H9 (cell line): ENCODE measurements around the gene MDH2. TPM values are rescaled to one million over a fixed set of nuclear protein-coding genes. Genes with fewer than 3 reads are reported as not detected.
"Not testable (repeated sequence)": the region's sequence is repeated elsewhere in the genome, so short reads cannot be mapped to it uniquely, and the experiment has no call there.

Experiments
- DNase-seq: peaks from one replicate; pipeline ENCODE4 v3.0.0-alpha.2; 2017
- H2AFZ ChIP-seq: one replicate; pipeline ENCODE4 v1.6.1; 2013; ENCODE audit warnings: mild to moderate bottlenecking, low read length, control low read depth, moderate library complexity
- H2AK5ac ChIP-seq: 2 replicates; pipeline ENCODE4 v1.6.1; 2013; ENCODE audit warnings: low read length, control low read depth, mixed read lengths; ENCODE audit not compliant: insufficient read length
- H2BK120ac ChIP-seq: one replicate; pipeline ENCODE4 v1.6.1; 2013; ENCODE audit warnings: low read depth, mild to moderate bottlenecking, low read length, control low read depth, inconsistent platforms; ENCODE audit not compliant: poor library complexity, severe bottlenecking
- H2BK12ac ChIP-seq: 2 replicates; pipeline ENCODE4 v1.6.1; 2013; ENCODE audit warnings: low read length, control low read depth, mixed read lengths, low read depth; ENCODE audit not compliant: insufficient read length
- H2BK15ac ChIP-seq: 2 replicates; pipeline ENCODE4 v1.6.1; 2013; ENCODE audit warnings: low read depth, low read length, control low read depth
- H2BK20ac ChIP-seq: one replicate; pipeline ENCODE4 v1.6.1; 2013; ENCODE audit warnings: low read depth, mild to moderate bottlenecking, low read length, control low read depth, inconsistent platforms; ENCODE audit not compliant: poor library complexity, severe bottlenecking
- H2BK5ac ChIP-seq: 2 replicates; pipeline ENCODE4 v1.6.1; 2013; ENCODE audit warnings: low read length, control low read depth, mixed read lengths; ENCODE audit not compliant: insufficient read length
- H3K14ac ChIP-seq: 2 replicates; pipeline ENCODE4 v1.6.1; 2013; ENCODE audit warnings: low read length, control low read depth; ENCODE audit not compliant: insufficient read depth
- H3K18ac ChIP-seq: 2 replicates; pipeline ENCODE4 v1.6.1; 2013; ENCODE audit warnings: low read depth, mild to moderate bottlenecking, mixed read lengths, low read length, control low read depth; ENCODE audit not compliant: insufficient read length
- H3K23ac ChIP-seq: 2 replicates; pipeline ENCODE4 v1.6.1; 2013; ENCODE audit warnings: low read length, control low read depth, mixed read lengths, low read depth; ENCODE audit not compliant: insufficient read length
- H3K23me2 ChIP-seq: 2 replicates; pipeline ENCODE4 v1.6.1; 2013; ENCODE audit warnings: low read depth, mild to moderate bottlenecking, mixed read lengths, low read length, control low read depth; ENCODE audit not compliant: insufficient read length, poor library complexity, severe bottlenecking
- H3K27ac ChIP-seq: 2 replicates; pipeline ENCODE4 v1.5.1; 2013; ENCODE audit warnings: low read length, control low read depth, mixed read lengths, low read depth; ENCODE audit not compliant: insufficient read length
- H3K27me3 ChIP-seq: 2 replicates; pipeline ENCODE4 v1.6.1; 2013; ENCODE audit warnings: low read length, control low read depth, inconsistent platforms; ENCODE audit not compliant: insufficient read depth
- H3K4ac ChIP-seq: 2 replicates; pipeline ENCODE4 v1.6.1; 2013; ENCODE audit warnings: low read depth, mild to moderate bottlenecking, control low read depth, inconsistent platforms, low read length, moderate library complexity
- H3K4me1 ChIP-seq: 2 replicates; pipeline ENCODE4 v1.6.1; 2013; ENCODE audit warnings: low read length, control low read depth, inconsistent platforms; ENCODE audit not compliant: insufficient read depth
- H3K4me2 ChIP-seq: 2 replicates; pipeline ENCODE4 v1.6.1; 2013; ENCODE audit warnings: low read length, control low read depth, mixed read lengths; ENCODE audit not compliant: insufficient read length, insufficient read depth
- H3K56ac ChIP-seq: 2 replicates; pipeline ENCODE4 v1.6.1; 2013; ENCODE audit warnings: low read depth, mild to moderate bottlenecking, mixed read lengths, low read length, control low read depth; ENCODE audit not compliant: insufficient read length
- H3K79me1 ChIP-seq: 2 replicates; pipeline ENCODE4 v1.6.1; 2013; ENCODE audit warnings: low read depth, mild to moderate bottlenecking, moderate library complexity, low read length, control low read depth, inconsistent platforms; ENCODE audit not compliant: insufficient read depth, poor library complexity, severe bottlenecking
- H3K79me2 ChIP-seq: 2 replicates; pipeline ENCODE4 v1.6.1; 2013; ENCODE audit warnings: low read length, control low read depth, inconsistent platforms; ENCODE audit not compliant: insufficient read depth
- H3K9ac ChIP-seq: 2 replicates; pipeline ENCODE4 v1.6.1; 2013; ENCODE audit warnings: low read length, control low read depth, mixed read lengths; ENCODE audit not compliant: insufficient read length; ENCODE audit errors: extremely low read depth
- H3K9me3 ChIP-seq: one replicate; pipeline ENCODE4 v1.6.1; 2013; ENCODE audit warnings: low read depth, low read length, inconsistent platforms; ENCODE audit not compliant: control insufficient read depth
- H3T11ph ChIP-seq: one replicate; pipeline ENCODE4 v1.6.1; 2013; ENCODE audit warnings: mild to moderate bottlenecking, low read length, control low read depth, inconsistent platforms
- H4K20me1 ChIP-seq: one replicate; pipeline ENCODE4 v1.6.1; 2013; ENCODE audit not compliant: control insufficient read depth, insufficient read length, insufficient read depth
- H4K5ac ChIP-seq: 2 replicates; pipeline ENCODE4 v1.6.1; 2013; ENCODE audit warnings: low read depth, mild to moderate bottlenecking, mixed read lengths, low read length, control low read depth; ENCODE audit not compliant: insufficient read length
- H4K8ac ChIP-seq: replicated peaks from 2 replicates; pipeline ENCODE4 v1.6.1; 2013; ENCODE audit warnings: low read length, control low read depth, mixed read lengths, low read depth; ENCODE audit not compliant: insufficient read length
- H4K91ac ChIP-seq: 2 replicates; pipeline ENCODE4 v1.6.1; 2013; ENCODE audit warnings: low read depth, mild to moderate bottlenecking, moderate library complexity, mixed read lengths, low read length, control low read depth; ENCODE audit not compliant: insufficient read length
- H3K27ac Mint-ChIP-seq, 3 experiments: 2 replicates in 2 of 3; 3 replicates in 1 of 3; pipeline ENCODE4 v1.8.0; 2020 to 2021; ENCODE audit warnings: mixed read lengths in 3 of 3, mild to moderate bottlenecking in 1 of 3, moderate library complexity in 1 of 3
- H3K27me3 Mint-ChIP-seq: 2 replicates; pipeline ENCODE4 v1.8.0; 2021; ENCODE audit warnings: low read depth, mild to moderate bottlenecking, moderate library complexity, mixed read lengths
- H3K36me3 Mint-ChIP-seq, 3 experiments: 2 replicates in 2 of 3; 3 replicates in 1 of 3; pipeline ENCODE4 v1.8.0; 2020 to 2021; ENCODE audit warnings: low read depth in 3 of 3, mixed read lengths in 3 of 3; ENCODE audit not compliant: insufficient read depth in 1 of 3
- H3K4me1 Mint-ChIP-seq, 2 experiments: 2 replicates each; pipeline ENCODE4 v1.8.0; 2020; ENCODE audit warnings: mixed read lengths in 2 of 2
- H3K4me3 Mint-ChIP-seq, 2 experiments: 2 replicates in 1 of 2; 3 replicates in 1 of 2; pipeline ENCODE4 v1.8.0; 2020 to 2021; ENCODE audit warnings: mild to moderate bottlenecking in 2 of 2, mixed read lengths in 2 of 2, moderate library complexity in 1 of 2
- H3K9me3 Mint-ChIP-seq, 2 experiments: 2 replicates in 1 of 2; 3 replicates in 1 of 2; pipeline ENCODE4 v1.8.0; 2020; ENCODE audit warnings: mild to moderate bottlenecking in 2 of 2, mixed read lengths in 2 of 2, moderate library complexity in 1 of 2
- WGBS: extraction: QIAGEN DNeasy Blood & Tissue Kit; methylation state at CpG from one replicate; pipeline ENCODE4 v1.1.7; 2013; ENCODE audit warnings: missing lambda C conversion rate, low lambda C conversion rate, mixed read lengths; ENCODE audit not compliant: insufficient read length; ENCODE audit errors: extremely low coverage; 5-methylcytosine and 5-hydroxymethylcytosine counted together
- total RNA-seq: library from RNA; stranded (reverse); gene quantifications from 2 replicates; pipeline ENCODE4 v1.2.1, GENCODE V29; 2021
- TF ChIP-seq, protein P1 (sequence below): fragments of 200-600 bp; sonication (generic); conservative IDR thresholded peaks from 3 replicates; pipeline ENCODE4 v1.8.0; 2021; ENCODE audit warnings: antibody characterized with exemption, mild to moderate bottlenecking

The MDH2 gene
- total RNA-seq, 1 experiment from 2014 or later, result 260 TPM

GRCh38 chr7:76029682-76030081 lies 18.2 kb upstream of the MDH2 start:
- WGBS, result no CpG with 5 or more reads among the region's 7 CpGs
- not testable (repeated sequence) for H3K9me3 ChIP-seq, H4K91ac ChIP-seq, H3K56ac ChIP-seq, H3K9me3 Mint-ChIP-seq, H2BK15ac ChIP-seq, H2BK20ac ChIP-seq, H2AK5ac ChIP-seq, H4K5ac ChIP-seq, H3K4me3 Mint-ChIP-seq, H2AFZ ChIP-seq, H3K79me1 ChIP-seq, H3K27me3 Mint-ChIP-seq, H3K4me1 Mint-ChIP-seq, H3K27me3 ChIP-seq, H3K18ac ChIP-seq, H4K20me1 ChIP-seq, DNase-seq, H3K79me2 ChIP-seq, H3K4me2 ChIP-seq, H3K4me1 ChIP-seq, H2BK120ac ChIP-seq, H4K8ac ChIP-seq, H3K27ac ChIP-seq, H3K4ac ChIP-seq, H3K27ac Mint-ChIP-seq, H3K14ac ChIP-seq, H3K9ac ChIP-seq, H3K23ac ChIP-seq, H2BK12ac ChIP-seq, H2BK5ac ChIP-seq, H3T11ph ChIP-seq, H3K23me2 ChIP-seq
- TF ChIP-seq, protein P1, sequence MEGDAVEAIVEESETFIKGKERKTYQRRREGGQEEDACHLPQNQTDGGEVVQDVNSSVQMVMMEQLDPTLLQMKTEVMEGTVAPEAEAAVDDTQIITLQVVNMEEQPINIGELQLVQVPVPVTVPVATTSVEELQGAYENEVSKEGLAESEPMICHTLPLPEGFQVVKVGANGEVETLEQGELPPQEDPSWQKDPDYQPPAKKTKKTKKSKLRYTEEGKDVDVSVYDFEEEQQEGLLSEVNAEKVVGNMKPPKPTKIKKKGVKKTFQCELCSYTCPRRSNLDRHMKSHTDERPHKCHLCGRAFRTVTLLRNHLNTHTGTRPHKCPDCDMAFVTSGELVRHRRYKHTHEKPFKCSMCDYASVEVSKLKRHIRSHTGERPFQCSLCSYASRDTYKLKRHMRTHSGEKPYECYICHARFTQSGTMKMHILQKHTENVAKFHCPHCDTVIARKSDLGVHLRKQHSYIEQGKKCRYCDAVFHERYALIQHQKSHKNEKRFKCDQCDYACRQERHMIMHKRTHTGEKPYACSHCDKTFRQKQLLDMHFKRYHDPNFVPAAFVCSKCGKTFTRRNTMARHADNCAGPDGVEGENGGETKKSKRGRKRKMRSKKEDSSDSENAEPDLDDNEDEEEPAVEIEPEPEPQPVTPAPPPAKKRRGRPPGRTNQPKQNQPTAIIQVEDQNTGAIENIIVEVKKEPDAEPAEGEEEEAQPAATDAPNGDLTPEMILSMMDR, result 0 out of 3 replicates have a peak, but pooled peaks have one; percentile 19
- H3K36me3 Mint-ChIP-seq, result peaks cover 12 to 32% (median 30%) of the 10 kb centered on the region in 3 experiments; a peak in 6 of 7 replicates
